ENCODE results near the gene CROCC2. TPM values are rescaled to one million over a fixed set of nuclear protein-coding genes. Genes with fewer than 3 reads are reported as not detected.
A peak's percentile ranks its signal among the peaks of the same experiment; 100 is the strongest.

The CROCC2 gene
- total and polyA plus RNA-seq, 2 of the 13 experiments (the other 11 are each of a cell fraction or from before 2014, with no cell fraction given) = not detected

DNA sequence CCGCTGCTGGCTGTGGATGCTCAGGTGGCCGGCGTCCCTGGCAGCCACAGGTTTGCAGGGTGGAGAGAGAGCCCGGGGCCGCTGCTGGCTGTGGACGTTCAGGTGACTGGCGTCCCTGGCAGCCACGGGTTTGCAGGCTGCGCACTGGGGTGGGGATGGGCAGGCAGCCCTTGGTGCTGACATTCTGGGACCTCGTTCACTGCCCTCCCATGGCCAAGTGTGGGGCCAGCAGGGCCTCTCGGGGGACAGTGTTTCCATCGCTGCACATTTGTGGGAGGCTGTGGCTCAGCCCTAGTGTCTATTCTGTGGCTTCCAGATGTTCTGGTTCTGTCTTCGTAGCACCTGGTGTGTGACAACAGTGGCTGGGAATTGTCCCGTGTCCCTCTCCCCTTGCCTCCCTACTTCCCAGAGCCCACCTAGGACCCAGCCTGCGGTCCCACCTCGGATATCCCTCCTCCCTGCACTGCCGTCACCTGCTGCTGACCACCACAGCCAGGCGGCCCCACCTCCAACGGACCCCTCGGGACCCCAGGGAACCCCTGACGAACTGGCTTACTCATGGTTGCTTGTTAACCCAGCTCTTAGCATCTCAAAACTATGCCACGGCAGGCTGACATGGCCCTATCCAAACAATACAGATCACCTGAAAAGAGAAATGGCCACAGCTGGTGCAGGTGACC, 915 bp downstream of the CROCC2 start (continued):
- TF ChIP-seq ARID5B (CRISPR knock-in tag; IDR thresholded peaks at IDR 0.05) = no peak
- TF ChIP-seq BRF2 (CRISPR knock-in tag; IDR thresholded peaks at IDR 0.05) = no peak
- no peak for TF ChIP-seq ZBTB43 (CRISPR knock-in tag; conservative IDR thresholded peaks at IDR 0.05)
- no peak for TF ChIP-seq ATF2 (CRISPR knock-in tag; IDR thresholded peaks at IDR 0.05)
- TF ChIP-seq, protein P1, sequence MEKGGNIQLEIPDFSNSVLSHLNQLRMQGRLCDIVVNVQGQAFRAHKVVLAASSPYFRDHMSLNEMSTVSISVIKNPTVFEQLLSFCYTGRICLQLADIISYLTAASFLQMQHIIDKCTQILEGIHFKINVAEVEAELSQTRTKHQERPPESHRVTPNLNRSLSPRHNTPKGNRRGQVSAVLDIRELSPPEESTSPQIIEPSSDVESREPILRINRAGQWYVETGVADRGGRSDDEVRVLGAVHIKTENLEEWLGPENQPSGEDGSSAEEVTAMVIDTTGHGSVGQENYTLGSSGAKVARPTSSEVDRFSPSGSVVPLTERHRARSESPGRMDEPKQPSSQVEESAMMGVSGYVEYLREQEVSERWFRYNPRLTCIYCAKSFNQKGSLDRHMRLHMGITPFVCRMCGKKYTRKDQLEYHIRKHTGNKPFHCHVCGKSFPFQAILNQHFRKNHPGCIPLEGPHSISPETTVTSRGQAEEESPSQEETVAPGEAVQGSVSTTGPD (CRISPR knock-in tag; IDR thresholded peaks at IDR 0.05) = no peak
- peak; percentile 35; the same call in 1 of the 2 replicates for TF ChIP-seq CTCF (CRISPR knock-in tag; IDR thresholded peaks at IDR 0.05)
- TF ChIP-seq NFE2L2 (IDR thresholded peaks at IDR 0.05; ENCODE audit: low read length) = no peak
- no peak for TF ChIP-seq ZNF619 (CRISPR knock-in tag; IDR thresholded peaks at IDR 0.05)
- peak; percentile 59 for TF ChIP-seq ZNF687 (CRISPR knock-in tag; IDR thresholded peaks at IDR 0.05)
- TF ChIP-seq TAF15 (IDR thresholded peaks at IDR 0.05; ENCODE audit: low read depth, low read length, poor library complexity, severe bottlenecking) = no peak
- TF ChIP-seq U2AF1 (optimal IDR thresholded peaks at IDR 0.05; ENCODE audit: low read depth, low read length) = no peak

Data from HepG2 (cell line).